Stimulated activated CD8-positive, alpha-beta memory T cell treated with anti-CD3 and anti-CD28 coated beads, Interleukin-4, amount 100 ng/mL, for 4 hours (primary cell): Measurements from ENCODE around the gene DSCAML1.
"Not testable (repeated sequence)": the region's sequence is repeated elsewhere in the genome, so short reads cannot be mapped to it uniquely, and the experiment has no call there.

Experiments
- DNase-seq, 2 donors: peaks; one replicate each; pipeline ENCODE4 v3.0.0-alpha.2; 2020; ENCODE audit warnings: low read depth in 2 of 2, low spot score in 1 of 2

The DSCAML1 gene

DNA sequence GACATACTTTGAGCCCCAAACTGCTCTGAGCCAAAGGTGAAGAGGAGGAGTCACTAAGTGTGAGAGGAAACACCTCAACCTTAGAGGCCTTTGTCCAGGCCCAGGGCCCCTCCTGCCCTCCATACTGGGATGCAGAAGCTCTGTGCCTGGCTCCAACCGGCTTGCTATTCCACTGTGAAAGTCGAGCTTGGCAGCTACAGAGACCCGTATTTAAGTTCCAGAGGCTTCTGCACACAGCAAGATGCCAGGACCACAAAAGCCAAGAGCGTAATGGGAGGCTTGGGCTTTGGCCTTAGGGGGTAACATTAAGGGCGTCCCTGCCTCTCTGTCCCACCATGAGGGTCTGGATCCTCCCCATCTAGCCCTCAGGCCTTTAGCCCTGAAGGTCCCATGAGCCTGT lies 31.9 kb downstream of the DSCAML1 start:
- DNase-seq, result no peak

DNA sequence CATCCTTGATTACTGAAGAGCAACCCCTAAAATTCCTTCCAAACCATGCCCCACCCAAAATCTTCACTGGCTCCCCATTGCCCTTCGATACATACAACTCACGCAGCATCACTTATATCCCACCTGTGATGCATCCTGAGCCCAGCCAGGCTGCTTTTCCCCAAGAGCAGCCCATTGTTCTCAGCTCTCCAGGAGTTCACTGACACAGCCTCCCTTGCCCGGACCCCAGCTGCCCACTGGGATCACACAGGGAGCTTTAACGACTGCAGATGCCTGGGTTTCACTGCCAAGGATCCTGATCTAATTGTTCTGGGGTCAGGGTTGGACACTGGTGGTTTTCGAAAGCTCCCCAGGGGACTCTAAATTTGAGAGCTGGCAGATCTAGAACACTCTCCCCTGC lies 33.6 kb downstream of the DSCAML1 start:
- not testable (repeated sequence) for DNase-seq

DNA sequence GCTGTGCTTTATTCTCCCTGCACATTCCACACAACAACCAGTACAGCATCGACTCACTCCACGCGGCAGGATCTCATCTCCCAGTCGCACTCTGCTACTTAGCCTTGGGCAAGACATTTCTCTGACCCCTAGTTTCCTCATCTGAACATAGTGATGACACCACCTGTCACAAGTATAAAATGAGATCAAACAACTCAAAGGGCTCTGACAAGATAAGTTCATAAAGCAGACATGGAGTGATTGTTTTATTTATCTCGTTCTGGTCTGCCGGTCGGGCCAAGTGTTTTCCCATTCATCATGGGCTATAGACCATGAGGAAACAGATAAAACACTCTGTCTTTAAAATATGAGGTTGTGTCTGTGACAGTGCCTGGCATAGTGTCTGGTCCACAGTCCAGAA lies 35.0 kb downstream of the DSCAML1 start:
- DNase-seq, result no peak

DNA sequence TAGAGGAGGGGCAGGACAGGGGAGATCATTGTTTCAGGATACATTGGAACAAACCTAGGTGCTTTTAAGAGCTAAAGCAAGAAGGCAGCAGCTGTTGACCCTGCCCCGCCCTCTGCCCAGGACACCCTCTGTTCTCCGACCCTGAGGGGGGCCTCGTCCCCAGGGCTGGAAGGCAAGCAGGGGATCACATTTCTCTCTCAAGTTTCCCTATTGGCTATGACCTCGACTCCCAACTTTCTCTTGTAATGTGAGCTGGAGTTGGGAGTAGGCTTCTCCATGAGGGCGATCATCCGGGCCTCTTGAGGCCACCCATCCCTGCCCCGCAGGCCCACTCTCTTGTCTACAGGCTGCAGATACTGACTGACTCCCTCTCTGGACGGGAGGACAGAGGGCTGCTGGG lies 37.7 kb downstream of the DSCAML1 start:
- DNase-seq, result no peak

DNA sequence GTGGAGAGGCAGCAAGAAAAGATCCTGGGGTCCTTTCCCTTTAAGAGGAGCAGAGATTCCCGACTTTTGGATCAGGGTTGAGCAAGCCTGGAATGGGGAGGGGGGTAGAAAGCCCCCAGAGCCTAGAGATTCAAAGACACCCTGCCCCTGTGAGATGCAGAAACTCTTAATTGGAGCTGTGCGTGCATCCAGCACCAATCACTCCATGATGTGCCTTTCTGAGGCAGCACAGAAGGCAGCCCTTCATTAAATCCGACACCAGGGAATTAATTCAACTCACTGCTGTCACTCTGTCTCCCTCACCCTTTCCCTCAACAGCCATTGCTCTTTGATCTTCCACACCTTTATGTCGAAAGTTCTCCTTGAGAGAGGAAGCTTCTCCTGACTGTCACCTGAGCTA lies 43.0 kb downstream of the DSCAML1 start:
- no peak for DNase-seq

DNA sequence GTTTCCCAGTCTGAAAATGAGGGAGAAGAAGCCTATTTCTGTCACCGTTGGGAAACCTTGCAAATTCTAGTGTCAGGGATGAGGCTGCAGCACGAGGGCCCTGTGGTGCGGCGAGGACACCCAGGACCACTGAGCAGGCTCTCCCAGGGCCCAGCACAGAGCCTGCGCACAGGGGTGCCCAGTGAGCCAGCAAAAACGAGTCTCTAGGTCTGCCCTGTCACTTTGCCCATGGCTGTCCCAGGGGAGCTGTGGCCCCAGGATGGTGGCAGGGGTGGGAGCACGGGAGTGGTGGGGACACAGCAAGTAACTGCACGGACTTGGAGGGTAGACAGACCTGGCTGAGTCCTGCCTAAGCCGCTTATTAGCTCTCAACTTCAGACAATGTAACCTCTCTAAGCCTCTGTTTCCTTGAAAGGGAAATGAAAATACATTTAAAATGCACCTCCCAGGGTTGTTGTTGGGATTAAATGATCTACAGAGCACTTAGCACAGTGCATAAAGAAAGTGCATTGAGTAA lies 44.2 kb downstream of the DSCAML1 start:
- DNase-seq, result no peak

DNA sequence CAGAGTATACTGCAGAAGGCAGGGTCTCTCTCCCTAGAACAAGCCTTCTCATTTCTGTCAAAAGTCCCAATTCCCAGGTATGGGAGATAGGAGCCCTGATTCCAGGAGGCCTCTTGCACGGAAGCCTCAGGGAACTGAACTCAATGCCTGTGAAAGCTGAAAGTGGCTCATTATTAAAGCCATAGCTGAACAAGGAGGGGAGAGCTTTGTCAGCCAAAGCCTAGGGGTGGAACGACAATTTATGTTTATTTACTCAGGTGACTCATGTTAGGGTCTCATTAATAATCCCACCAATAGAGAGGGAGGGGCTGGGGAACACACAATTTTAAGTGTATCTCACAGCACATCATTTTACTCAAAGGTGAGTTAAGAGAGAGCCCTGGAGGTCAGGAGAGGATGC lies 44.9 kb downstream of the DSCAML1 start:
- no peak for DNase-seq

DNA sequence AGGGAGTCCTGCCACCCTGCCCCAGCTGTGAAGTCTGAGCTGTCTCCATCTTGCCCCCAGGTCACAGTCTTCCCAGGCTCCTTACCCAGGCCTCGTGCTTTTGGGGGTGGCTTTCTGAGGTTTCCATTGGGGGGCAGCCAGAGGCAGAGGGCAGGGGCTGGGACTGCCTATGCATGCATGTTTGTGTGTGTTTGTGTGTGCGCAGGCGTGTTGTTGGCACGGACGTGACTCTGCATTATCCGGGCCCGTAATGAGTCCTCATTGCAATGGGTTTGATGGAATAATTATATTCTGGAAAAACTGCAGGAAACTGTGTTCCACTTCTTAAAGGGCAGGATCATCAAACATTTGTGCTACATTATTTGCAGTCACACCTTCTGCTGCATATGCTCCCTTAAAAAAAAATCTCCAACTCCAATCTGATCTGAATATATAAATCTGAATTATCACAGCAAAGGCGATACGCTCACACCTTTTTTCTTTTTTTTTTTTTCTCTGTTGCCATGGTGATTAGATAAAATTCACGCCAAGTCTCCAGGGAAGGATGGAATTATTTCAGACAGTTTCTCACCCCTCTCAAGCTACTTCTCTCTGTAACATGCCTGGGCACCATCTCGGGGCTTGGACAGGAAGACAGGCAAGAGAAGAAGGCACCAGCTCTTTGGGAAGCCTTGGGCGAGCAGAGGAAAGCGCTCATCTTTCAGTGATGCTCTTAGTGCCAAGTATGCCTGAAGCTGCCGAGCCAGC lies 45.9 kb downstream of the DSCAML1 start:
- DNase-seq, result no peak

DNA sequence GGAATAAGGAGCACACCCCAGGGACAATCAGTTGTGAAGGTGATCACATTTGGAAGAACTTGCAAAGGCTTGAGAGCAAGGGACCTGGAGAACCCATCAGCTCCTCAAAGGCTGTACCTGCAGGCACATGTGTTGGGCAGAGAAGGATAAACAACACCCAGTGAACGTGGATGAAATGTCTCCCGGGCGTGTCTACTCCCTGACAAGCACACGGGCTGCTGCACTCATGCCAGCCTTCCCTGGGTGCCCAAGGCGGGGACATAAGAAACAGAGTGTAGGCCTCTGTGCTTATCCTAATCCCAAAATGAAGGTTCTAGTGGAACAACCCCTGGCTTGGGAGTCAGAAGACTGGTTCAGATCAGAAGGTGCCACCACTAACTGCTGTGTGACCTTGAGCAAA lies 46.7 kb downstream of the DSCAML1 start:
- no peak for DNase-seq

DNA sequence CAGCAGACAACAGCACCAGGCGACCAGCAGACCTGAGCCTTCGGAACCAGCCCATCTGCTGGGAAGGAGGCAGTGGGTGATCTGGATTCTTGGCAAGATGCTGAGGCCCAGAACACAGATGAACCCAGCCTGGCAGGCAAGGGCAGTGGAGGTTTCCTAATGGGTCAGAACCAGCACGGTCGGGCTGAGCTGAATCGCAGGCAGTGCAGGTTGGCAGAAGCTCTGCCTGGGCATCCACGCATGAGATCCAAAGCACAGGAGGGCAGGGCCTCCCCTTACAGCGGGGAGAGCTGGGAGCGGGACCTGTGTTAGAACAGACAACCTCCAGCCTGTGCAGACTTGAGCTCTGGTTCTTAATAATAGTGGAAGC lies 47.5 kb downstream of the DSCAML1 start:
- DNase-seq, result no peak

DNA sequence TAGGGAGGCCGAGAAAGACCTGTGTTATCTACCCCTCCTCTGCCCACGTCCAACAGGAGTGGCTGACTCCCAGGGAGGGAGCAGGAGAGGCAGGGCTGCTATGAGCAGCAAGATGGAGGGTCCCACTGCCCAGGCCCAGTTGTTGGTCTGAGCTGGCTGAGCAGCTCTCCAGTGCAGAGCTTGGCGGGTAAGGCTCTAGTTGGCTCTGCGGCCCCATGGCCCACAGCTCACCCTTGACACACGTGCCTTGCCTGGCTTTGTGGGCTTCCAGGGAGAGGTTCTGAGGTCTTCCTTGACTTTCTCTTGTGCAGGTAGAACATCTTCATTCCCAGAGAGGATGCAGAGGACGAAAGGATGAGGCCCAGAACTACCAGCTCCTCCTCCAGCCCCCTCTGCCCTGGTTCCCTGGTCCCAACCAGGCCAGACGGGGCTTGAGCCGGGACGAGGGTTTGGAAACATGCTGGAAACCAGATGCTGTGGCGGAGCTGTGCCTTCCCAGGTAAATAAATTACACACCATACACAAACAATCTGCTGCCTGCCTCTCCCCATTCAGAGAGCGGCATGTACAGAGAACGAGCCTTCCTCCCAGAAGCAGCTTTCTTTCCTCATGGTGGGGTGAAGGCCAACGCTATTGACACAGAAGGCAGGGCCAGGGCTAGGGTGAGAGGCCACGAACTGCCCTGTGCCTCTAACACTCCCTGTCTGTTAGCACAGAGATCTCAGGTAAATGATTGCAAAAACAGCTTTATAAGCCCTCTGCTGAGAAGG lies 48.1 kb downstream of the DSCAML1 start:
- no peak for DNase-seq

DNA sequence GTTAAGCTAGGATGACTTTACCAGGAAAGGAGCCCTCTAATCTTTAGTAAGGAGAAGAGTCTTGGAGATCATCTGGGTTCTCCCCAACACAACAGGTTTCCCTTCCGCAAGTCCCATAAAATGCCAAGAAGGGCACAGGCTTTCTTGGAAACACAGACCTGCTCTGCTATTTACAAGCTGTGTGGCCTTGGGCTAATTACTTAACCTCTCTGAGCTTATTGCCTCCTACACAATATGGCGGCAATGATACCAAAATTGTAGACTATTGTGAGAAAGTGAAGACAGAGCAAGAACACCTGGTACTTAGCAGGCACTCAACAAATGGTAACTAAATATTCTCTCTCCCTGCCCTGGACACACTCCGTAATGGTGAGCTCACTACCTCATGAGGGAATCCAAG lies 49.1 kb downstream of the DSCAML1 start:
- DNase-seq, result no peak

DNA sequence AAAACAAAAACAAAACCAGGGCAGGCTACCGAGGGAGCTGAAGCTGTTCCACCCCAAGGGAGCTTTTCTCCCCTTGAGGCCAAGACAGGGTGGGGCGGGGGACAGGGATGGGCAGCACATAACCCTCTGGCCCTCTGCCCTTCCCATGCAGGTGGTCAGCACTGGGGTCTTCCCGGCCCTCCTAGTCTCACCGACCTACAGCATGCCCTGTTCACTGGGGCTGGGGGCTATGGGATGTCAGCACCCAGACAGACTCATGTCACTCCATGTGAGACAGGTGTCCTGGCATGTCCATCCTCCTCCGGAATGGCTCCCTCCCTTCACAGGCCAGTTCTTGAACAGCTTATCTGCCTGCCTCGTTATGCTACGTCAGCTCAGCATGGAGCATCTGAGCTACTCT lies 51.7 kb downstream of the DSCAML1 start:
- DNase-seq, result no peak

DNA sequence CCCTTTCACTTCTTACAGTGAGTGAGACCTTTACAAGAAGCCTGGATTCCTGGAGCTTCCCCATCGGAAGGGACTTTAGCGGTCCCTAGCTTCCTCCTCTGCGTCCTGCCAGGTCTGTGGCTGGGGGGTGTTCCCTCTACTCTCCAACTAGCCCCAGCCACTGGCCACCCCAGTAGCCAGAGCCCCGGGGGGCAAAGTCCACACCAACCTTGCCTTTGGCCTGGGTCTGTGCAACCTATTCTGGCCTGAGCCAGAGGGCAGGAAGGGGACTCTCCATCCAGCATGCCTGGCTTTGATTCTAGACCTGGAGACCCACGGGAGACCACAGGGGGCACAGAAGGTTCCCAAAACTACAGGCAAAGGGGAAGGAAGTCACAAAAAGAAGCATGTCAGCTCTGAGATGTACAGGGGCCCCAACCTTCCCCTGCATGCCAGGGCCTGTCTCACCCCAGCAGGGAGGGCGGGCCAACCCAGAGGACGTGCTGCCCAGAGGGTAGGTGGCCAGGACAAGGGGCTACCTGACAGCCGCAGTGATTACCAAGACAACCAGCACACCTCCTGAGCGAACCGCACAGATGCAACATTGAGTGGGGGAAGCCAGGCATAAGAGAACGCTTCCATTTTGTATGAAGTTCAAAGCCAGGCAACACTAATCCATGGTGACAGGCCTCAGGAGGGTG lies 52.4 kb downstream of the DSCAML1 start:
- no peak for DNase-seq

DNA sequence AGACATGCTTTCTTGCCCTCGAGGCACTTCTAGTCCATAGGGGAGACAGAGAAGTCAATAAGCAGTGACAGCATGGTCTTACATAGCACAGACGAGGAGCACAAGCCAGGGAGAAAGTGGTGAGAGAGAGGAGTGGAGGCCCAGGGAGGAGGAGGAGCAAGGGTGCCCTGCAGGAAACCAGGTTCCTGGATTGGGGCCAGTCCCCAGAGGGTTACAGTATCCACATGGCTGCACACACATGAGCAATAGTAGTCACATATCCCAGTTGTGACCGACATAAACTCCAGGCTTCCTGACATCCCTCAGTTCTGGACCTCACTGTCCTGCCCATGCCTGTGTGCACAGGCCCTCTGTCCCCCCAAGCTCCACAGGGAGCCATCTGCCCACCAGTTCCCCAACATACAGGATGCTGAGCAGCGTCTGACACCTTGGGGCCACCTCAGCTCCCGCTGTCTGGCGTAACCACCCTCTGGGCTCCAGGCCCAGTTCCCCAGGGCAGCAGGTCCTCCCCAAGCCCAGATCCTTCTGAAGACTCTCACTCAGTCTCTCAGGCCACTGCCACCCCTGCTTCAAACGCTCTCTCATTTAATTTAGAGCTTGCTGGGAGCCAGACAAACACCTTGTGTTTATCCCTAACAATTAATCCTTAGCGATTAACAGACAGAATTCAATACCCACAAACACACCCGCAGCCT lies 53.7 kb downstream of the DSCAML1 start:
- no peak for DNase-seq

DNA sequence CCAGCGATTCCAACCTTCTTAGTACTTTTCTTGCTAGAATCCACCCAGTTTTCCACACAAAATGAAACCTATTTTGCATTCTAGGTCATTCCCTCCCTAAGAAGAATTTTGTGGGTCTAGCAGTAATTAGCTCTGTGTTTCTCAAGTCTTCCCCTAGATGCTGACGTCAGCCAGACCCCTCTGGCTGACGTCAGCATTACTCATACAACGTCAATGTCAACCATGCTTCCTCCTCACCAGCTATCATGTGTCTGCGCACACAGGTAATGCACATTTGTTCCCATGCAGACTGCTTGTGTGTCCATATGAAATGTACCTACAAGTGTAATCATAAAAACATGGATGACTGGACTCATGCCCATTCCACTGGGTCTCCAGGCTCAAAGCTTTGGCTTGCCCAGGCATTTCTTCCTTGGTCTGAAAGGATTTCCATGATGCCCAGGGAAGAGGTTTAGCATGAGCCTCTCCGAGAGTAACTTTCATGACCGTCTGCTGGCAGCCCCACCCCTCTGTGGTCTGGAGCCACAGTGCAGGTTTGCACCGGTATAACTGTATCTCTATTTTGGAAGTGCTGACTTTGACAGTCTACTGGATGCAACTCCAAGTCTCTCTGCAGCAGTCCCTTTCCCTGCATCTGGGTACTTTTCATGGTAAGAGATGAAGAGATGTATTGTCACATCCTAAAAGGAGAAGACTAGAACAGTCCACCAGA lies 58.6 kb downstream of the DSCAML1 start:
- DNase-seq, result no peak

DNA sequence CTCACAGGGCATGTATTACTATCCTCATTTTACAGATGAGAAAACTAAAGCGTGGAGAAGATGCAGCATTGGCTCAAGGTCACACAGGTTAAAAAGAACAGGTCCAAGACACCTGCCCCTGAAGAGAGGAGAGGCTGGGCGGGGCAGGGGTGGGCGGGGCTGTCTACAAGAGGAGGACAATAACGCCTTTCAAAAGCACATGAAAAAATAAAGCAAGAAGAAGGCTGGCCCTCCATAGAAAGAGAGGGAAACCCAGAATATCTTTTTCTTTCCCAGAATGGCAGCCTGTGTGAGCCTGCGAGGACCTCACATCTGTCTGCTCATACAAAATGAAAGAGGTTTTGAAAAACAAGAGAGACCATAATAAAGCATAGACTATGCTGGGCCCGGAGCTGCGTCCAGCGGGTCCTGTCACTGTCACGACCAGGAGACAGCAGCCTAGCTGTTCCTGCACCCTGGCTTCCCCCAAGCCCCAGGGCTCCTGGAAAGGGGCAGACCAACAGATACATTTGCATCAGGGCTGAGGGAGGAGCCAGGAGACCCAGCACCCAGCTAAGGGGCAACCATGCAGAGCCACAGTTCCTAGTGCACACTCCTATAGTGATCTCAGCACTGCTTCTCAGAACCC lies 61.6 kb downstream of the DSCAML1 start:
- DNase-seq, result no peak

DNA sequence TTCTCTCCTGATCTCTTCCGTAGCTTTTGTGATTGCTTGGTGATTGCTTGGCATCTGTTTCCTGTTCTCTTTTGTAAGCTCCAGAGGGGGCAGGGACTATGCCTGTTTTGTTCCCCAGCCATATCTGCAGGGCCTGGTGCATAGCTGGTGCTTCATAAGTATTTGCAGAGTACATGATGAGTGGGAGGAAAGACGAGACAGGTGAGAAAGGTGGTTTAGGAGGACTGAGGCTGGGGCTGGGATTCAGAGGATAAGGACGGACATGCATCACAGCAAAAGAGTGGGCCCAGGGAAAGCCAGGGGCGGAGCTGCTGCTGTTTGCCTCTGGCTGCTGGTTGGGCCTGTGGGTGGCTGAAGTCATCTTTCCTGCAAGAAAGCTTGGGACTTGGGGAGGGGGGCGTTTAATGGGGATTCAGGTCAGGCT lies 62.4 kb downstream of the DSCAML1 start:
- DNase-seq, result no peak

DNA sequence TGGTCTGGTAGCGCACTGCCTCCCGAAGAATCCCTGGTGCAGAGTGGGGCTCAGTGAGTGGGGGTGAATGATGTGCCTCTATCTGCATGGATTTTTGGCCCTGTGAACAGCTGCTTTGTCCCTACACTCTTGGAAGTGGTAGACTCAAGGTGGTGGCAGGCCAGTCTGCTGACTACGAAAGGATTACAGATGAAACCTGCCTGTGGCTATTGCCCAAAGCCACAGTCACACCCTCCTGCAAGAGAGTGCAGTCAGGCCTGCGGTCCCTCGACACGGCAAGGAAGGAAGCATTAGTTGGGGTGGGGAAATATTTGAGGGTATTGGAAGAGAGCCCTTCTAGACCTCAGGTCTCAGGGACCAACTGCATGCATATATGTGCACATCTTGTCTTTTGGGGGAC lies 63.7 kb downstream of the DSCAML1 start:
- DNase-seq, result no peak

DNA sequence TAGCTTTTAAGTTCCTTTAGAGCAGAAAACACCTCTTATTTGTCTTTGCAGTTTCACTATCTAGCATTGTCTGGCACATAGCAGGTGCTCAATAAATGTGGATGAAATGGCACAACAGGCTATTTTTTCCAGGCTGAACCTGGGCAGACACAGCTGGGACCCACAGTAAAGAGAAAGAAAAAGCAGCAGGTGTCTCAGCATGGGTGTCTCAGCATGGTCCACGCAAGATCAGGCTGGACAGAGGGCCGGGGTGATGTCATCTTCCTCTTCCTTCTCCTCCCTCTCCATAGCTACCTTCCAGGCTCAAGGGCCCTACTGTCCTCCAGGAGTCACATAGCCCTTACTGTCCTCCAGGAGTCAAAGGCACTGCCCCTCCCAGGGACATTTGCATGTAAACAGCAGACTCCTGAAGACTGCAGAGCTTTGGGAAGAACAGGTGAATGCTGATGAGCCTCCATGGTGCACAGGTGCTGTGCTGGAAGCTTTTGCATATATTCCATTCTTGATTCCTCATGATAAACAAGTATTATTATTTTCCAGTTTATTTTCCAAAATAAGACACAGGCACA lies 65.2 kb downstream of the DSCAML1 start:
- no peak for DNase-seq
